Subcutaneous adipose tissue (tissue), 4 donors: ENCODE results near the gene NOP14. TPM values are rescaled to one million over a fixed set of nuclear protein-coding genes. Genes with fewer than 3 reads are reported as not detected.

ENCODE experiments used
- total RNA-seq, 4 donors: library from RNA; depleted of rRNA; stranded (reverse); fragments of >200 nt; gene quantifications; one replicate each; pipeline ENCODE4 v1.1.0, GENCODE V29; 2016
- TF ChIP-seq, protein P1 (sequence below): fragments of 450-650 bp; IDR thresholded peaks from one replicate; pipeline ENCODE4 v1.5.1; 2016; ENCODE audit warnings: low read depth, mild to moderate bottlenecking, control low read depth, antibody characterized with exemption, moderate library complexity

The NOP14 gene
- total RNA-seq, 4 donors from 2014 or later, result 17.8 to 33.8 (median 23.9) TPM

DNA sequence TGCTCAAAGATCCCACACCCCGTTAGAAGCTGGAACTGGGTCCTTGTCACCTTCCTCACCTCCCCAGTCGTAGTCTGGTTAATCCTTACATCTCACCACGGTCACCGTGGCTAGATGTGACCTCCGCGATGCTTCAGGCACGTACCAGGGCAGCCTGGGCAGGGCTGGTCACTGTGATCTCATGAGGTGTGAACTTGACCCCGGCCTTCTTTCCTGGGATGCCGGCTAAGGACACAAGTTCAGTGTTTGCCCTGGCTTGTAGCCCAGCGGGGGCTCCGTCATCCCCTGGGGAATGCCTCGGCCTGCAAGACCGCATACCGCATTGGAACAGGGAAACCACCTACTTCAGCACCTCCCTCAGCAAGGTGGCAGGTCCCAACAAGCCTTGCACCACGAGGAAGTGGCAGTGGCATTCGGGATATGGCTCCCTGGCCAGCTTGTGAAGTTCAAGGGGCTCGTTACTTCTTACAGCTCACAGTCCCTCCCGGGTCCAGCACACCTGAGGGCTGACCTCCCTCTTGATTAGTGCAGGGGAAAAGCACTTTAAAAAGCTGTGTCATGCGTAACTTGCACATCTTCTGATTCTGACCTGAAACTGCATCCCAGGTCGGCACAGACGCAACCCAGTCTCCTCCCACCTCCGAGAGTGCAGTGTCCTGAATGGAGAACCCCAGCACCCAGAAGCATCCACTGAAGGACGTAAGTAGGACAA, 25.9 kb downstream of the NOP14 start:
- TF ChIP-seq, protein P1, sequence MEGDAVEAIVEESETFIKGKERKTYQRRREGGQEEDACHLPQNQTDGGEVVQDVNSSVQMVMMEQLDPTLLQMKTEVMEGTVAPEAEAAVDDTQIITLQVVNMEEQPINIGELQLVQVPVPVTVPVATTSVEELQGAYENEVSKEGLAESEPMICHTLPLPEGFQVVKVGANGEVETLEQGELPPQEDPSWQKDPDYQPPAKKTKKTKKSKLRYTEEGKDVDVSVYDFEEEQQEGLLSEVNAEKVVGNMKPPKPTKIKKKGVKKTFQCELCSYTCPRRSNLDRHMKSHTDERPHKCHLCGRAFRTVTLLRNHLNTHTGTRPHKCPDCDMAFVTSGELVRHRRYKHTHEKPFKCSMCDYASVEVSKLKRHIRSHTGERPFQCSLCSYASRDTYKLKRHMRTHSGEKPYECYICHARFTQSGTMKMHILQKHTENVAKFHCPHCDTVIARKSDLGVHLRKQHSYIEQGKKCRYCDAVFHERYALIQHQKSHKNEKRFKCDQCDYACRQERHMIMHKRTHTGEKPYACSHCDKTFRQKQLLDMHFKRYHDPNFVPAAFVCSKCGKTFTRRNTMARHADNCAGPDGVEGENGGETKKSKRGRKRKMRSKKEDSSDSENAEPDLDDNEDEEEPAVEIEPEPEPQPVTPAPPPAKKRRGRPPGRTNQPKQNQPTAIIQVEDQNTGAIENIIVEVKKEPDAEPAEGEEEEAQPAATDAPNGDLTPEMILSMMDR, result no peak

DNA sequence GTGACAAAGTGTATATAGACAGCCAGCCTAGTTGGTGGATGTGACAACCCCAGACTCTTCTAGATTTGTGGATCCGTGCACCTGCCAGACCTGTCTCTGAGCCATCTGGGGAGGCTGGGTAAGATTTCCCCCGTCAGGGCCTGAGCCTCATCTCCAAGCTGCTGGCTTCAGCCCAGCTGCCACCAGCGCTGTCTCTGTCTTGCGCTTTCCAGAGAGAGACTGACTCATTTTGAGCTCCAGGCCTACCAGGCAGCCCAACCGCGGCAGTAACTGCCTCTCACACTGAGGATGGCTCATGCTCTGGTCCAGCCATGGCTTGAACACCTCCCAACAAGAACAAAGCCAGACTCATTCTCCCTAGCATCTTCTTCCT, 26.4 kb downstream of the NOP14 start:
- TF ChIP-seq, protein P1, result no peak

DNA sequence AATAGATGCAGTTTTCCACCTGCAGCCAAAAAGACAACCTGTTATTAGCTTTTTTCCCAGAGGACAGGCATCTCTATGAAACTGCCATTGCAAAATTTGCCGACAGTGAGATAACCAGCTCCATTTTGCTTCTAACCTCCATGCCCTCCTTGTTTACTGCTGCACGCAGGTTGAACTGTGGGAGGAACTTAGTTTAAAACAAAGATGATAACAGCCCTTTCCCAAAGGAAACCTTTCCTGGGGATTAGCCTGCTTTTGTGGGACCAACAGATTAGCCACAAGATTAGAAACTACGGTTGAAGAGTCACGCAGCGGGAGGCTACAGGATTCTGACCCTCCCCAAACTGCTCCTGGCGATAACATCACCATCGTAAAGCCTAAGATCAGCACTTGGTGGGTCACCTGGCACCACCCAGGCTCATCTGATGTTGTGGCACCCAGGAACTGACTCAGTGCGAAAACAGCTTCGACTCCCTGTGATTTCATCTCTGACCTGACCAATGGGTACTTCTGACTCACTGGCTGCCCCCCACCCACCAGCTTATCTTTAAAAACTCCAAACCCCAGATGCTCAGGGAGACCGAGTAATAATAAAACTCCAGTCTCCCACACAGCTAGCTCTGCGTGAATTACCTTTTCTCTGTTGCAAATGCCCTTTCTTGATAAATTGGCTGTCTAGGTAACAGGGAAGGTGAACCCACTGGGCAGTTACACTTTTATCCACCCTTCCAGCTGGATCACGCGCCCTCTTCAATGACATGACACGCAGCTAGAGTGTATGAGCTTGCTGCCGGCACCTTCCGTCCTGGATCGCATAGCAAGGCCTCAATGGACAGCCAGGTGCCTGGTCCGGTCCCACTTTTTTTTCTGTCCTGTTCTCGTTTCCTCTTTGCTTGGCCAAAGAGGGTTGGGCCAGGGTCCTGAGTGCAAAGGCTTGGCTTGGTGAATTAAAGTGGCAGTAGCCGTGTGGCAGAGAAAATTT, 27.2 kb downstream of the NOP14 start:
- TF ChIP-seq, protein P1, result no peak

DNA sequence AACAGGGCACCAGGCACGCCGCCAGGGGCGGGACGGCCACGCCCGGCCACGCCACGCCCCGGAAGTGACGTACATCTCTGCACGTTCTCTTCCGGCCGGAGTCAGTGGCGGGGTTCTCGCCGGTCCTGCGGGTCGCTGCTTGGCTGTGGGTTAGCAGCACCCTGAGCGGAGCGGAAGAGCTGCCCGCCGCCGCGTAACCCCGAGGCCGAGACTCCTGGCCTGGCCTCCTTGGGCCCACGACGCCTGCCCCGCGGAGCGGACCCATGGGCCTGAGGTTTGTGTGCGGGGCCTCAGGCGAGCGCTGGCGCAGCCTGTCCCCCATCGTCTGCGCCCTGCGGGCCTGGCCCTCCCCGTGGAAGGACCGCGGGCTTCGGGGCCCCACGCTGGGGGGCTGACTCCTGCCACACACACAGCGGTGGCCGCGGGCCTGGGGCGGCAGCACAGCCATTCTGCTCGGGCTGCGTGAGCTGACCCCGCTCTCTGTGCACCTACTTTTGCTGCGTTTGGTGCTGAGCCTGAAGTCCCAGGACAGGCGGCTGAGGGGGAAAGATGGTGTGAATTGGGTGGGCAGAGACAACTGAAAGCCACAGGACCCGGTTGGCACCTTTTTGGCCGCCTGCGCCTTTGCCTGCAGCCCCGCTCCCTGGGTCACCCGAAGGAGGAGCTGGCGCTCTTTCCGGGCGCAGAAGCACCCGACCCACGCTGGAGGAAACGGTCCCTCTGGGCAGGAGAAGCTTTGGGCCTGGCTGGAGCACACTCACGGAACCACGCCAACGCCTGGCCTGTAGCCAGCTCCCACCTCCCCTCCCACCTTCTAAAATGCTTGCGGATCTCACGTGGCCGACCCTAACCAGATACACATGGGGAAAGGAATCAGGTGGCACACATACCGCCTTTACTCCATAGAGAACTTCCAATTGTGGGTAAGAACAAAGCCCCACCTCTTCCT, 28.1 kb downstream of the NOP14 start:
- TF ChIP-seq, protein P1, result no peak

DNA sequence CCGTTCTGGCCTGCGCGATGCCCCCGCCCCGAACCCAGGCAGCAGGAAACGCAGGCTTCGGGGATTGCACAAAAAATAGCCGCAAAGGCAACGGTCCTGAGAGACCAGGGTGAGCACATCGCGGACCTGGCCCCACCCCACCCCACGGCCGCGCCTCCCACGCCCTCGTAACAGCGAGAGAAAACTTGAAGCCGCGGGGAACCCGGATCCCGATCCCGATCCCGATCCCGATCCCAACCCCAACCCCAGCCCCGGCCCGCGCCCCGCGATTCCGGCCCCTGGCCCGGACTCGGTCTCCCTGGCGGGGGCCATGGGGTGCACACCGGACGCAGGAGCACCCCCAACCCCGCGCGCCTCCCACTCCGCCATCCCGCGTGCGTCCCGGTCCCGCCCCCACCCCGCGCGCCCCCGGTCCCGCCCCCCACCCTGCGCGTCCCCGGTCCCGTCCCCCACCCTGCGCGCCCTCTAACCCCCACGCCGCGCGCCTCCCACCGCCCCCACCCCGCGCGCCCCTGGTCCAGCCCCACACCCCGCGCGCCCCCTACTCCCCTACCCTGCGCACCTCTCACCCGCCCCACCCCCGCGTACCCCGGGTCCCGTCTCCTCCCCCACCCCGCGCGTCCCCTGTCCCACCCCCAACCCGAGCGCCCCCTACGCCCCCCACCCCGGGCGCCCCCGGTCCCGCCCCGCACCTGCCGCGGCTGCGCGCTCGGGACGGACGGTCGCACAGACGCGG, 29.0 kb downstream of the NOP14 start:
- TF ChIP-seq, protein P1, result no peak

DNA sequence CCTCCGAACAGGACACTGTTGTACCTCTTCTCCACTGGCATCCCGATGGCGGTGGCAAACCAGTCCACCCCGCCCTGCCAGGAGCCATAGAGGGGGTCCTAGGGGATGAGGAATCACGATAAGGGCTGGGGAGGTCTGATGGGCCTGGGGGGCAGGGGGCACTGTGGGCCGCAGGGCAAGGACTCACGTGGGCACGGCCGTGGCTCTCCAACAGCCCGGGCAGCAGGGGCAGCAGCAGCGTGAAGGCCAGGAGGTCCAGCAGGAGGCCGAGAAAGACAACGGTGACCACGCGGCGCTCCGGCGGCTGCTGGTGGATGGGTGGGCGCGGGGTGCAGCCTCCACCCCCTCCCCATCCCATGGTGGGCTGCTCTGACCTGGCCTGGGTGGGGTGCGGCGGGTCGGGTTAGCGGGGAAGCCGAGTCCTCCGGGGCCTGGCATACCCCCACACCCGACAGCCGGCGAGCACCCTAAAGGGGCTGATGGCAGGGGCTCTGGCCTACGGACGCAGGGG, 29.6 kb downstream of the NOP14 start:
- TF ChIP-seq, protein P1, result no peak
